Stimulated activated CD4-positive, alpha-beta T cell treated with anti-CD3 and anti-CD28 coated beads, Interleukin-15, amount 100 ng/mL, for 48 hours (primary cell): ENCODE results near the gene KLHL14.
"Not testable (repeated sequence)": the region's sequence is repeated elsewhere in the genome, so short reads cannot be mapped to it uniquely, and the experiment has no call there.

Experiments
- DNase-seq, 2 donors: peaks; one replicate each; pipeline ENCODE4 v3.0.0-alpha.2; 2020; ENCODE audit warnings: low read depth in 2 of 2

KLHL14 gene

GRCh38 chr18:32772581-32773381 is at the start of gene KLHL14:
Gene KLHL14 (minus strand): TSS chr18:32773023. CDS start chr18:32770591, 2,432 bp downstream.
- no peak for DNase-seq

GRCh38 chr18:32822197-32822596 is 49.4 kb upstream of the KLHL14 start:
- no peak for DNase-seq

- DNase-seq = no peak
Observed at GRCh38 chr18:32815881-32816280, 43.1 kb upstream of the KLHL14 start.

GRCh38 chr18:32812342-32812741 is 39.5 kb upstream of the KLHL14 start:
- DNase-seq = no peak

- no peak for DNase-seq
Observed at GRCh38 chr18:32810314-32810713, 37.5 kb upstream of the KLHL14 start.

GRCh38 chr18:32805354-32805753 is 32.5 kb upstream of the KLHL14 start:
- DNase-seq = no peak

- no peak for DNase-seq
Observed at GRCh38 chr18:32804134-32804888, 31.5 kb upstream of the KLHL14 start.

- no peak for DNase-seq
Observed at GRCh38 chr18:32803568-32803967, 30.7 kb upstream of the KLHL14 start.

GRCh38 chr18:32802591-32803451 is 30.0 kb upstream of the KLHL14 start:
- DNase-seq = no peak

- no peak for DNase-seq
Observed at GRCh38 chr18:32801228-32801627, 28.4 kb upstream of the KLHL14 start.

- DNase-seq = no peak
Observed at GRCh38 chr18:32798209-32798960, 25.6 kb upstream of the KLHL14 start.

GRCh38 chr18:32794667-32795066 is 21.8 kb upstream of the KLHL14 start:
- DNase-seq = not testable (repeated sequence)

- no peak for DNase-seq
Observed at GRCh38 chr18:32779010-32779409, 6.2 kb upstream of the KLHL14 start.

GRCh38 chr18:32777049-32777448 is 4.2 kb upstream of the KLHL14 start:
- DNase-seq = no peak

GRCh38 chr18:32776561-32776960 is 3.7 kb upstream of the KLHL14 start:
- no peak for DNase-seq

GRCh38 chr18:32775628-32776027 is 2.8 kb upstream of the KLHL14 start:
- no peak for DNase-seq

- DNase-seq = no peak
Observed at GRCh38 chr18:32773382-32773712, 524 bp upstream of the KLHL14 start.

- no peak for DNase-seq
Observed at GRCh38 chr18:32771871-32772580, 797 bp downstream of the KLHL14 start.

- no peak for DNase-seq
Observed at GRCh38 chr18:32771169-32771751, 1.6 kb downstream of the KLHL14 start.

- DNase-seq = no peak
Observed at GRCh38 chr18:32770666-32771168, 2.1 kb downstream of the KLHL14 start.
